ENCODE measurements around the gene EYS.

- no peak for TF ChIP-seq REST (IDR thresholded peaks at IDR 0.05)
- TF ChIP-seq RAD21 (IDR thresholded peaks at IDR 0.05): no peak
- no peak for TF ChIP-seq FOXA1 (IDR thresholded peaks at IDR 0.05)
- no peak for TF ChIP-seq RXRA (IDR thresholded peaks at IDR 0.05)
- no peak for TF ChIP-seq CTCF (IDR thresholded peaks at IDR 0.05; ENCODE audit: low read depth, low read length, missing input control)
Measured at GRCh38 chr6:63673692-63674091, 2033.3 kb downstream of the EYS start.
